Measurements from ENCODE around the gene RGS5. TPM values are rescaled to one million over a fixed set of nuclear protein-coding genes. Genes with fewer than 3 reads are reported as not detected.

Gene RGS5
- polyA plus RNA-seq, 1 donor (not counting 4 experiments of a cell fraction or from before 2014, with no cell fraction given): 4.1 TPM

DNA sequence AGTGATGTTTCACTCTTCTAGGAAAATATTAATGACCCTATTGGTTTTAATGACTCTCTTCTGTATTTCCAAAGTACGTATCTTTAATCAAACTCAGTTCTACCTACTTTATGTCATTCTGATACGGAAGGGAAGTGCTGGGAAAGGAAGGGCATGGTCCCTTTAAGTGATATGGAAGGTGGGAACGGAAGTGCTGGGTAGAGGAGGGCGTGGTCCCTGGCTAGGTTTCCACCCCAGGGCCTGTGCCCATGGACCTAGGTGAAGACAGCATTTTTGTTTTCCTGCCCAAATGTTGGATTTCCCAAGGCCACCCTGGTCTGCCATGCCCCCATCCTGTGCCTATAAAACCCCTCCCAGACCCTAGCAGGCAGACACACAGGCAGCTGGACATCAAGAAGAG lies 109.5 kb downstream of the RGS5 start:
- Histone ChIP-seq H3K4me1 (ENCODE audit: control insufficient read depth, extremely low read depth, insufficient read depth, low read length) (peaks cover 4% of the 10 kb centered on the region), H3K27me3 (ENCODE audit: control insufficient read depth, extremely low read depth, insufficient read depth, low read length) (no peaks in the 10 kb centered on the region), H4K20me1 (ENCODE audit: control insufficient read depth, extremely low read depth, insufficient read depth, low read length) (no peaks in the 10 kb centered on the region), H3K4me3 (ENCODE audit: control insufficient read depth in 2 of 3, extremely low read depth in 1 of 3, insufficient read depth in 2 of 3, low read depth in 1 of 3, low read length in 3 of 3) (no peak overlapping the region), H3K9me1 (ENCODE audit: control insufficient read depth, extremely low read depth, insufficient read depth, low read length) (no peaks in the 10 kb centered on the region), H3K9ac (ENCODE audit: control insufficient read depth, extremely low read depth, insufficient read depth, low read length) (no peak overlapping the region), H3K36me3 (ENCODE audit: control insufficient read depth in 2 of 2, extremely low read depth in 1 of 2, insufficient read depth in 2 of 2, low read length in 2 of 2) (no peaks in the 10 kb centered on the region), H3K9me3 (ENCODE audit: control insufficient read depth, low read depth, low read length) (no peaks in the 10 kb centered on the region), H2AFZ (ENCODE audit: control insufficient read depth, low read length) (no peak overlapping the region), H3K27ac (ENCODE audit: control insufficient read depth, insufficient read depth, low read length) (no peak overlapping the region), H3K4me2 (ENCODE audit: control insufficient read depth, extremely low read depth, insufficient read depth, low read depth, low read length) (no peak overlapping the region), H3K79me2 (ENCODE audit: control insufficient read depth, insufficient read depth, low read length) (no peaks in the 10 kb centered on the region)
- dilution Hi-C loops (cut with MboI; ENCODE audit: extremely low pct_ligation_motif_present, low sequenced_read_pairs): no loop called here
- DNase-seq (ENCODE audit: low read depth, low spot score) (no peak), FAIRE-seq (no peak)
- no peak for TF ChIP-seq EZH2 (IDR thresholded peaks at IDR 0.05; ENCODE audit: low read length)
- TF ChIP-seq, protein P1, sequence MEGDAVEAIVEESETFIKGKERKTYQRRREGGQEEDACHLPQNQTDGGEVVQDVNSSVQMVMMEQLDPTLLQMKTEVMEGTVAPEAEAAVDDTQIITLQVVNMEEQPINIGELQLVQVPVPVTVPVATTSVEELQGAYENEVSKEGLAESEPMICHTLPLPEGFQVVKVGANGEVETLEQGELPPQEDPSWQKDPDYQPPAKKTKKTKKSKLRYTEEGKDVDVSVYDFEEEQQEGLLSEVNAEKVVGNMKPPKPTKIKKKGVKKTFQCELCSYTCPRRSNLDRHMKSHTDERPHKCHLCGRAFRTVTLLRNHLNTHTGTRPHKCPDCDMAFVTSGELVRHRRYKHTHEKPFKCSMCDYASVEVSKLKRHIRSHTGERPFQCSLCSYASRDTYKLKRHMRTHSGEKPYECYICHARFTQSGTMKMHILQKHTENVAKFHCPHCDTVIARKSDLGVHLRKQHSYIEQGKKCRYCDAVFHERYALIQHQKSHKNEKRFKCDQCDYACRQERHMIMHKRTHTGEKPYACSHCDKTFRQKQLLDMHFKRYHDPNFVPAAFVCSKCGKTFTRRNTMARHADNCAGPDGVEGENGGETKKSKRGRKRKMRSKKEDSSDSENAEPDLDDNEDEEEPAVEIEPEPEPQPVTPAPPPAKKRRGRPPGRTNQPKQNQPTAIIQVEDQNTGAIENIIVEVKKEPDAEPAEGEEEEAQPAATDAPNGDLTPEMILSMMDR (optimal IDR thresholded peaks at IDR 0.05 in 1 of 3, IDR thresholded peaks at IDR 0.05 in 1 of 3, conservative IDR thresholded peaks at IDR 0.05 in 1 of 3; ENCODE audit: extremely low read depth in 1 of 3, insufficient read depth in 2 of 3, low read length in 3 of 3): no peak

Other genes starting within 250 kb of the RGS5 start
- 0.23 to 1.1 TPM (median 0.90 TPM) in 3 replicates for gene RGS4, start 133.6 kb downstream of the RGS5 start, polyA plus RNA-seq
- gene NUF2, start 119.0 kb upstream of the RGS5 start, polyA plus RNA-seq: 1.2 to 10.6 TPM (median 5.1 TPM) in 3 replicates